GM21737 (cell line): ENCODE results near the gene MIDN.
"Not testable (repeated sequence)": the region's sequence is repeated elsewhere in the genome, so short reads cannot be mapped to it uniquely, and the experiment has no call there.

Experiments used
- ATAC-seq: cut with Tn5 transposase; IDR thresholded peaks from one replicate; pipeline ENCODE4 v1.9.1; 2021; ENCODE audit warnings: mild to moderate bottlenecking, moderate library complexity; ENCODE audit not compliant: unreplicated experiment

The MIDN gene

DNA sequence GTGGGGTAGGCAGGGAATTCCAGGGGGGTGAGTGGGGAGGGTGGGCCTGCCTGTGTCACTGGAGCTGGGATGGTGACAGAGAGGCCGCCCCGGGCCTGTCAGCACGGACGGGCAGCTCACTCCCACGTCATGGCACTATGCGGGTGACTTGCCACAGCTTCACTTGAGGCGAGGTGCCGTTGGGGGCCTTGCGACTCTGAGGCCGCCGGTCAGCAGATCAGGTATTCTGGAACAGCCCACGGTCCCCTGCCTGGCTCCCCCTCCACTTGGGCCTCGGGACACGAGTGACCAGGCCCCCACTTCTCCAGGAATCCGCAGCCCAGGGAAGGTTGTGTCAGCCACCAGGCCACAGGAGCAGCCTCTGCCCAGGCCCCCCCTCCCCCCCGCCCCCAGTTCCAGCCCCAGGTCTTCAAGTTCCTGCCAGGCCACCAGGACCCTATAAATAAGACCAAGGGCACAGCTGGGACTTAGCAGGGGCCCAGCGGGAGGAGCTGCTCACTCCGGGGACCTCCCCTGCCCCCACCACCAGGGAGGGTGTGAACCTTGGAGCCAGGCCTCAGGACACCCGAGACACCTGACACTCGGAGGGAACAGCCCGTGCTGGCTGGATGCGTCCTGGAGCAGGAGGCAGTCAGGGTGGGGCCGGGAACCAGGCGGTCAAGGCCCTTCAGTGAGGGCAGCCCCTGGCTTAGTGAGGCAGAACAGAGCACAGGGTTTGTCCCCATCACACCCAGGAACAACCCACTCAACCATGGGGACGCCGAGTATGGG is 2.7 kb upstream of the MIDN start:
- ATAC-seq, result no peak

- ATAC-seq, result not testable (repeated sequence)
These were observed 1.9 kb upstream of the MIDN start for GRCh38 chr19:1246265-1247087.

DNA sequence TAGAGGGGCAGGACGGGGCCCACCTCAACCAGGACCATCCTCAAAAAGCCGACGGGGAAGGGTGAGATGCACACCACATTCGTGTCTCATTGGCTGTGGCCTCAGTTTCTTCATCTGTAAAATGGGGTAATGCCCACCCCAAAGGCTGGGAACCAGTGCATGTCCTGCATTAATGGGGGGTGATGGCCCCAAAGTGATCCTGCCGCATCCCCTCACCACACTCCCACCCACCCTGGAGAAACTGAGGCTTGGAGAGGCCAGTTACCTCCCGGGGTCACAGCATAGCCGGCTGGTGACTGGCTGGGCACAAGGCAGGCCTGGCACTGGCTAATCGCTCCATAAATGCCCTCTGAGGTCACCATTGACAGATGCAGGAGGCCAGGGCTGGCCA is 640 bp upstream of the MIDN start:
- ATAC-seq, result no peak

DNA sequence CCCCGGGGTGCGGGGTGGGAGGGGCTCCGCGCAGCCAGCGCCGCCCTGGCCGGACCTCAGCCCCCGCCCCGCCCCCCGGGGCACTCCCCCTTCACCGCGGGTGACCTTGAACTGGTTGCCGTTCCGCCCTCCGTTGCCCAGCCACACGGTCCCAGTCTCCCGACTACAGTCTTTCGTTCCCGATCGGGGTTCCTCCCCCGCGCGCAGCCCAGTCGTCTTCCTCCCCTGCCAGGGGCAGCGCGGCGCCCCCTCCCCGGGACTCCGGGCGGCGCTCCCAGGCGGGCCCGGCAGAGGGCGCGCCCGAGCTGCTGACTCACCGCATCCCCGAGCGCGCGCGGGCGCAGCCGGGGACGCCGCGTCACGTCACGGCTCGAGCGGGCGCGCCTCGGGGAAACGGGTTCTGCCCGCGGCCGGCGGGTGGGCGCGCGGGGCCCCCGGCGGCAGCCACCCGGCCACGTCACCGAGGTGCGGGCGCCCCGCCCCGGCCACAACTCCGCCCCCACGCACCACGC is 459 bp downstream of the MIDN start:
- ATAC-seq, result peak; percentile 23

DNA sequence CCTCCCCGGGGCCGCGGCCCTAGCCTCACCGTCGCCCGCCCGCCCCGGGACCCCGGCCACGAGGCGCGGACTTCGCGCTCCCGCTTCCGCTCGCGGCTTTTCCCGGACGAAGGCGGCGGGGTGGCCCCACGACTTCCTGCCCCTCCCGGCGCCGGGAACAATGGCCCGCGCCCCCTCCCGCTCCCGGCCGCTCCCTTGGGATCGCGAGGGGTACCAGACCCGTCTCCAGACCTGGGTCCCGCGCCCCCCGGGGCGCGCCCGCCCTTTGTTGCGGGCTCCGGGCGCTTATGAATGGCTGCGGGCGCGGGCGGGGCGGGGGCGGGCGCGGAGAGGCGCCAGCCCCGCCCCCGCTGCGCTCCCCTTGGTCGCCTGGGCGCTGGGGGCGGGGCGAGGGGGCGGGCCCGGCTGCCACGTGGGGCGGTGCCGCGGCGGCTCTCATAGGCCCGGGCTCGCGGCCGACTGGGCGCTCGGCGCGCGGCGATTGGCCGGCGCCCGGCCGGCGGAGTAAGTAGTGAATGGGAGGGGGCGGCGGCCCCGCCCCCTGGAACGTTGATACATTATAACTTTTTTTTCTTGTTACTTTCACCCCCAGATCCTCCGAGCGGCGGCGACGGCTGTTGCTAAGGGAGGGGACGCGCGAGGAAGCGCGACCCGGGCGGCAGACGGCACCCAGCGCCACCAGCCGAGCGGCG is 1.1 kb downstream of the MIDN start:
- peak; percentile 37 for ATAC-seq

GRCh38 chr19:1249990-1250436 is 1.6 kb downstream of the MIDN start:
- ATAC-seq, result no peak

- no peak for ATAC-seq
These were observed 2.3 kb downstream of the MIDN start for GRCh38 chr19:1250437-1251260.

DNA sequence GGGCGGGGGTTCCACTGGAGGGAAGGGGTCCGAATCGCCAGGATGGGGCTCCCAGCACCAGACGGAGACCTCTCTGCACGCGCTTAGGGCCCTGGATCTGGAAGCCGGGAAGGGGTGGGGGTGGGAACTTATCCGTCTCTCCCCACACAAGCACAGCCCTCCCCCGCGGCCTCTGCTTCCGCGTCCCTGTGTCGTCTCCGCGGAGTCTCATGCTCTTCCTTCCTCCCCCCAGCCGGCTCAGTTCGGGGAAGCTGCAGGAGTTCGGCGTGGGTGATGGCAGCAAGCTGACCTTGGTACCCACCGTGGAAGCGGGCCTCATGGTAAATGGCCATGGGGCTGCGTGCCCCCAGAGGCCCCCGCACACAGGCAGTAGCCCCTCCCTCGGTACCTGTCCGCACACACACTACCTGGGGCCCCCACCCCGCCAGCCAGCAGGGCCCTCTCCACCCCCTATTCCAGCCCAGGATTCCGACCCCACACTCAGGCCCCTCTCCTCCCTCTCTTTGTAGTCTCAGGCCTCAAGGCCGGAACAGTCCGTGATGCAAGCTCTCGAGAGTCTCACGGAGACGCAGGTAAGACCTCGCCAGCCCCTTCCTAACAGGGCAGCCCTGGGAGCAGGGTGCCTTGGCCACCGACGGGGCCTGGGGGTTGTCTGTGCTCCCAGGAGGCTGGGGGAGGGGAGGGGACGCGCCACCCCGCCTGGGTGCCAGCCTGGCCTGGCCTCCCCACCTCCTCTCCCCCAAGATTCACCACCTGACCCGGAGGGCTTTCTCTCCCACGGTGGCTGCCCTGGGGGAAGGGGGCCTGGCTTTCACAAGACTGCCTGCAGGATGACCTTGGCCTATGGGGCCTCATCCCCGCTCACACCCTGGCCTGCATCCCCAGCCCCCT is 3.2 kb downstream of the MIDN start:
- no peak for ATAC-seq

DNA sequence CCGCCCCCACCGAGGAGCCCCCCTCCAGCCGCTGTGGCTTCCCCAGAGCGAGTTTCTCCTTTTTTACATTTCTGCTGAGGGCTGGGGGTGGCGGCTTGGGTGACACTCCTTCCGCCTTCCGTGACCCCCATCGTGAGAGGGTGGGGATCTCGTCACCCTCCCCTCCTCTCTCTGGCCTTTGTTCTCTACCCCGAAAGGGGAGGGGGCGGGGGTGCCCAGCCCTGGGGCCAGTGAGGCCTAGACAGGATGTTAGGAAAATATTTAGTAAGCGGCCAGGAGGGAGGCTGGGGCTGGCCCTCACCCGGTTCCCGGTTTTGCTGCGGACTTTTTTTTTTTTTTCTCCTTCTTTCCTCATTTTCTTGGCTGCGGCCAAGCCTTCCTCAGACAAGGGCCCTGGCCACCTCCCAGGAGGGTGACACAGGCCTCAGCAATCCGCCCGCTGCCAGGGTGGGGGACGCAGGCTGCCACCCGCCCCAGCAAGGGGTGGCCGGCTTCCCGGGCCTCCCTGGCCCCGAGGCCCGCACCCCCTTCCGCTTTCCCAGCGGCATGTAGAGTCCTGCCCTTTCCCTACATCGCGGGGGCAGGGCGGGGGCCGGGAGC is 3.9 kb downstream of the MIDN start:
- no peak for ATAC-seq

DNA sequence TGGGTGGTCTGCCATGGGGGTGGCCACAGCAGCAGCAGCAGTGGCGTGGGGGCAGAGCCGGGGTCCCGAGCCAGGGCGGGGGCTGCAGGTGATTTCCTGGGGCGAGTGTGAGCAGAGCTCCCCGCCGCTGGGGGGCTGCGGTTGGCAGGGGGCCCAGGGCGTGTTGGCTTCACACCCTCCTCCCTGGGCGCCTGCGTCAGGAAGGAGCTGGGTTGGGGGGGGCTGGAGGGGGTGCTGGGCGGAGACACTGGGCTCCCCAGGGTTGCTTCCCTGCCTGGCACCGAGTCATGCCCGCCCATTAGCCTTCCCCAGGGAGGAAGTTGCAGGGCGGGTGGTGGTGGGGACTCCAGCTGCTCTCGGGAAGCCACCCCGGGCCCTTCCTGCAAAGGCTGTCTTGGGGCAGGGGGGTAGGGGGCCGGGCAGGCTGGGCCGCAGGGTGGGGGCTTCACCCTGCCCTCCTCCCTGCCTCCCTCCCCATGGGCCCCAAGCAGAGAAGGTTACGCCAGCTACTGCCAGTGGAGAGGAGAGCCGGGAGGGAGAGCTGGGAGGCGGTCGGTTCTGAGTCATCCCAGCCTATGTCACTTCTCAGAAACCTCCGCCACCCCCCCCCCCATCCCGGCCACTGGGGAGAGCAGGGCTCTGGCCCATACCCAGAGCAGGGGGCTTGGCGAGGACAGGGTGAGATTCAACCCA is 4.6 kb downstream of the MIDN start:
- no peak for ATAC-seq

GRCh38 chr19:1253514-1254080 is 5.2 kb downstream of the MIDN start:
- ATAC-seq, result no peak

DNA sequence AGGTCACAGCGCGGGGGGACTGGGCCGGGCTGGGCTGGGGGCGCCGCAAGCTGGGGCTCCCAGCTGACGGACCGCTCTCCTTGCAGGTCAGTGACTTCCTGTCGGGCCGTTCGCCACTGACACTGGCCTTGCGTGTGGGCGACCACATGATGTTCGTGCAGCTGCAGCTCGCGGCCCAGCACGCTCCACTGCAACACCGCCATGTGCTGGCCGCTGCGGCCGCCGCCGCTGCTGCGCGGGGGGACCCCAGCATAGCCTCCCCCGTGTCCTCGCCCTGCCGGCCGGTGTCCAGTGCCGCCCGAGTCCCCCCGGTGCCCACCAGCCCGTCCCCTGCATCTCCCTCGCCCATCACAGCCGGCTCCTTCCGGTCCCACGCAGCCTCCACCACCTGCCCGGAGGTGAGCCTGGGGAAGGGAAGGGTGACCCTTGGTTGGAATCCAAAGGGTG is 5.7 kb downstream of the MIDN start:
- no peak for ATAC-seq

DNA sequence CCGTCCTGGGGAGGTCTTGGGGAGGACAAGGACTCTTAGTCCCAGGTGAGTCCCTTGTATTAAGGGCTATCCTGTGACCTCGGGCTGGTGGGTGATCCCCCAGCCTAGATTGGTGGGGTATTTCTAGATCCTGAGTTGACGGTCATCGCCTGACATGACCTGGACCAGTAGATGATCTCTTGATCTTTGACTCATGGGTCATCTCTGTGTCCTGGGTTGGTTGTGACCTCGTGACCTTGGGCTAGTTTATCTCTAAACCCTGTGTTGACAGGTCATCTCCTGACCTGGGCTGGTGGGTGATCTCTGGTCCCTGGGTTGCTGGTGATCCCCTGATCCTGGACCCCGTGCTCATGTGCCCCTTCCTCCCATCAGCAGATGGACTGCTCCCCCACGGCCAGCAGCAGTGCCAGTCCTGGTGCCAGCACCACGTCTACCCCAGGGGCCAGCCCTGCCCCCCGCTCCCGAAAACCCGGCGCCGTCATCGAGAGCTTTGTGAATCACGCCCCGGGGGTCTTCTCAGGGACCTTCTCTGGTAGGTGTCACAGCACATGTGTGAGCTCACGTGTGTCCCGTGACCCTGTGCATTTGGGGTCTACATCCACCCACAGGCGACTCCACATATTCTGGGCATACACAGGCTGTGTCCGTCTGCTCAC is 6.3 kb downstream of the MIDN start:
- no peak for ATAC-seq

- ATAC-seq, result no peak
These were observed 7.1 kb downstream of the MIDN start for GRCh38 chr19:1255186-1256161.

- ATAC-seq, result no peak
These were observed 8.5 kb downstream of the MIDN start for GRCh38 chr19:1256646-1257474.
